ENCODE measurements around the gene TRIM29.

- TF ChIP-seq CTCF (IDR thresholded peaks at IDR 0.05) (no peak), POLR2A (IDR thresholded peaks at IDR 0.05) (no peak), POLR2AphosphoS5 (IDR thresholded peaks at IDR 0.05) (no peak)
Measured at GRCh38 chr11:120121914-120122473, 15.9 kb downstream of the TRIM29 start.
